Measurements from ENCODE around the gene PITPNM1. TPM values are rescaled to one million over a fixed set of nuclear protein-coding genes. Genes with fewer than 3 reads are reported as not detected.
A peak's percentile ranks its signal among the peaks of the same experiment; 100 is the strongest.

Gene PITPNM1
- polyA plus RNA-seq, 1 experiment: 14.4 TPM

GRCh38 chr11:67510023-67510345 is 4.8 kb upstream of the PITPNM1 start:
- Histone ChIP-seq H3K4me3 (ENCODE audit: low read depth, low read length) (no peak overlapping the region), H3K27me3 (ENCODE audit: control insufficient read depth, insufficient read depth, low read length) (peaks cover 1% of the 10 kb centered on the region; the same call in 1 of the 2 replicates), H3K36me3 (ENCODE audit: control insufficient read depth, insufficient read depth, low read length) (no peaks in the 10 kb centered on the region)
- ChIA-PET CTCF (no interaction called here), POLR2A (interaction anchor here (0.8 kb wide), 1 partner anchor 886 kb away, joined by 5 read pairs; no protein-coding TSS in a partner anchor)
- no peak for DNase-seq (ENCODE audit: low read depth)
- TF ChIP-seq CTCF (IDR thresholded peaks at IDR 0.05; ENCODE audit: insufficient read depth, low read depth, low read length): no peak

DNA sequence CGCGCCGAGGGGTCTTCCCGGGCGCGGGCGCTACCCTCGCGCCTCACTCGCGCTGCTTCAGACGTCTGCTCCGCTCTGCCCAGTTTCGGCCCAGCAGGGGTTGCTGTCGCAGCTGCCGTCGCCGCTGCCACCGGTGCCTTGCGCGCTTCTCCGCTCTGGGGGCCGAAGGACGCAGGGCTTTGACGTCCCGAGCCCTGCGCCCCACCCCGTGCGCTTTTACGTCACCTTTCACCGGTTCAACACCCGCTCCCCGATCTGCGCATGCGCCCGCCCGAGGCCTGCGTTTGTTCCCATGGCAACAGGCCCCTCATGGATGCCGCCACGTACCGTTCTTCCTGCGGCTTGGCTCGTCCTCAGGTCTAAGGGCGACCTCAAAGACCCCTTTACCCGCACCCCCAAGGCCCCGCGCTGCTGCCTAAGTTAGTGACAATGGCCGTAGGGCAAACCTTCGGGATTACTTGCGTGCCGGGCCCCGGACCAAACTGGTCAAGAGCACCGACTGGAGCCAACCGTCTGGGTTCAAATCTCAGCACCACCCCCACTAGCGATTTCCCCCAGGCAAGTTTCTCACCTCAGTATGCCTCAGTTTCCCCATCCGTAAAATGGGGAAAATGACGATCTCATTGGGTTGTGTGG is 3.4 kb upstream of the PITPNM1 start:
- H3K4me3 ChIP-seq (ENCODE audit: low read depth, low read length): peak overlapping the region; percentile 74
- TF ChIP-seq CTCF (IDR thresholded peaks at IDR 0.05; ENCODE audit: insufficient read depth, low read depth, low read length): no peak
- ChIA-PET POLR2A (no interaction called here), CTCF (no interaction called here)
- H3K27me3 ChIP-seq (ENCODE audit: control insufficient read depth, insufficient read depth, low read length): peaks cover 1% of the 10 kb centered on the region; the same call in 1 of the 2 replicates
- no peaks in the 10 kb centered on the region for H3K36me3 ChIP-seq (ENCODE audit: control insufficient read depth, insufficient read depth, low read length)
- DNase-seq (ENCODE audit: low read depth): peak; percentile 58

- ChIA-PET POLR2A (no interaction called here), CTCF (interaction anchor here (0.7 to 0.8 kb wide), 2 partner anchors 15 to 161 kb away, joined by 3 read pairs; no protein-coding TSS in a partner anchor)
- no peaks in the 10 kb centered on the region for H3K36me3 ChIP-seq (ENCODE audit: control insufficient read depth, insufficient read depth, low read length)
- no peak for TF ChIP-seq CTCF (IDR thresholded peaks at IDR 0.05; ENCODE audit: insufficient read depth, low read depth, low read length)
- peaks cover 1% of the 10 kb centered on the region; the same call in 1 of the 2 replicates for H3K27me3 ChIP-seq (ENCODE audit: control insufficient read depth, insufficient read depth, low read length)
- H3K4me3 ChIP-seq (ENCODE audit: low read depth, low read length): peak within 1 kb of the TSS; percentile 74
- peak; percentile 96 for DNase-seq (ENCODE audit: low read depth)
Measured at GRCh38 chr11:67507864-67508485, 2.8 kb upstream of the PITPNM1 start, which contains the start of gene CDK2AP2. Gene CDK2AP2, minus strand, starts transcription at chr11:67508162. Its CDS starts 80 bp downstream, at chr11:67508082.

GRCh38 chr11:67507242-67507863 is 2.2 kb upstream of the PITPNM1 start:
- H3K4me3 ChIP-seq (ENCODE audit: low read depth, low read length): peak overlapping the region; percentile 74
- peaks cover 1% of the 10 kb centered on the region; the same call in 1 of the 2 replicates for H3K27me3 ChIP-seq (ENCODE audit: control insufficient read depth, insufficient read depth, low read length)
- no peaks in the 10 kb centered on the region for H3K36me3 ChIP-seq (ENCODE audit: control insufficient read depth, insufficient read depth, low read length)
- TF ChIP-seq CTCF (IDR thresholded peaks at IDR 0.05; ENCODE audit: insufficient read depth, low read depth, low read length): no peak
- ChIA-PET CTCF (interaction anchor here (0.7 to 0.8 kb wide), 2 partner anchors 15 to 161 kb away, joined by 3 read pairs; no protein-coding TSS in a partner anchor), POLR2A (no interaction called here)
- DNase-seq (ENCODE audit: low read depth): no peak

DNA sequence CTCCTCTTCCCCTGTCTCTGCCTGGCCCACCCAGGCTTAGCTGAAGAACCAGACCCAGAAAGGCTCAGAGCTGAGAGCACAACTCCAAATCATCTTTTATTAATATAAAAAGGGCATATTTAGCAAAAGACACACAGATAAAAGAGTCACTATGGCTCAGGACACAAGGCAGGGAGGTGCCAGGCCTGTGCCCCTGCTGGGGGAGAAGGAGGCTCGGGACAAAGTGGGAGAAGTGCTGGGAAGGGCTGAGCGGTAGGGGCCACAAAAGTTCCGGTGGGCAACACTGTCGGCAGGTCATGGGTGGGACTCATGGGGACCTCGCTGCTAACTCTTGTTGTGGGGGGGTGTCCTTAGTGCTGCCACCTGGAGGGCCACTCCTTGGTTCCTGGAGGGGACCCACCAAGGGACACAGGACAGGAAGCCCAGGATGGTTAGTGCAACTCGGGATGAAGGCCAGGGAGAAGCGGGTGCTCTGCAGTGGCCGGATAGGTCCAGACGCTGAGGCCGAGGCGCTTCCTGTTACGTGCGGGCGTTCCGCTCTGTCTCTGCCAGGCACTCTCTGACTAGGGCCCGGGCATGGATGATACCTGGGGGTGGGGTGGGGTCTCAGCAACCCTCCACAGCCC is 1.4 kb upstream of the PITPNM1 start:
- POLR2A ChIA-PET: no interaction called here
- no peak for TF ChIP-seq CTCF (IDR thresholded peaks at IDR 0.05; ENCODE audit: insufficient read depth, low read depth, low read length)
- no peak for DNase-seq (ENCODE audit: low read depth)
- Histone ChIP-seq H3K4me3 (ENCODE audit: low read depth, low read length) (no peak overlapping the region), H3K36me3 (ENCODE audit: control insufficient read depth, insufficient read depth, low read length) (peaks cover 3% of the 10 kb centered on the region), H3K27me3 (ENCODE audit: control insufficient read depth, insufficient read depth, low read length) (no peaks in the 10 kb centered on the region; the same call in 1 of the 2 replicates)
- CTCF ChIA-PET: interaction anchor here (0.6 to 1.6 kb wide), 3 partner anchors 105 to 133 kb away, joined by 3 to 4 read pairs (median 3); partner anchors contain the start of genes CLCF1, PPP1CA and RAD9A

Data from BJ (cell line).